NCI-H1436 (cell line): ENCODE results near the gene AMIGO1.

Source experiments
- DNase-seq: peaks from one replicate; lab custom pipeline; 2025; lab: John Stamatoyannopoulos, UW

AMIGO1 gene

GRCh38 chr1:109532365-109533136 lies 23.0 kb upstream of the AMIGO1 start:
- DNase-seq: peak; percentile 84

- DNase-seq: no peak
These were observed 22.4 kb upstream of the AMIGO1 start for GRCh38 chr1:109531826-109532364.

- no peak for DNase-seq
These were observed 21.9 kb upstream of the AMIGO1 start for GRCh38 chr1:109531380-109531779.

DNA sequence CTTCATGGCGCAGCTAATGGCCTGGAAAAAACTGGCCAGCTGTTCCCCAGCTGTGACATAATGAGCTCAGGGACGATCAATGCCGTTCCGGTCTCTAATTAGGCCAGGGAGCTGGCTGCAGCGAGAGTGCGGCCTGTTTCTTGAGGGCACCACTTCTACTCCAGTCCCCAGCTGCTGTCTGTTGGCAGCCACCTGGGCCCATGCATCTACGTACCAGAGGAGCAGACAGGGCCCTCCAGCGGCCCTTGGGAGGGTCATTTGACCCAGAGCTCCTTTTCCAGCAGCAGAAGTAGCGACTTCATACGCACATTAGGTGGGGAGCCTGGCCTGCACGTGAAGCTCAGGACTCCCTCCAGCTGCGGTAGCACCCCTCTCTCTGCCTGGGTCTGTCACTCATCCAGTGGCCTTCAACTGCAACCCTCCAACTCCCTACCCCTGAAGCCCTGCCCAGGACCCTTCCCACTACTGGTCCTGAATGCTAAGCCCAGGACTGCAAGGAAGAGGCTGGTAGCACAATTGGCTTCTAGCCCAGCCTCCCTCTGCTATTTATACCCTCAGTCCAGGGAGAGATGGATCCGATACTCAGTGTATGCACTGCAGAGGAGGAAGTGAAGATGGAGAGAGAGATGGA lies 21.0 kb upstream of the AMIGO1 start:
- peak; percentile 23 for DNase-seq

DNA sequence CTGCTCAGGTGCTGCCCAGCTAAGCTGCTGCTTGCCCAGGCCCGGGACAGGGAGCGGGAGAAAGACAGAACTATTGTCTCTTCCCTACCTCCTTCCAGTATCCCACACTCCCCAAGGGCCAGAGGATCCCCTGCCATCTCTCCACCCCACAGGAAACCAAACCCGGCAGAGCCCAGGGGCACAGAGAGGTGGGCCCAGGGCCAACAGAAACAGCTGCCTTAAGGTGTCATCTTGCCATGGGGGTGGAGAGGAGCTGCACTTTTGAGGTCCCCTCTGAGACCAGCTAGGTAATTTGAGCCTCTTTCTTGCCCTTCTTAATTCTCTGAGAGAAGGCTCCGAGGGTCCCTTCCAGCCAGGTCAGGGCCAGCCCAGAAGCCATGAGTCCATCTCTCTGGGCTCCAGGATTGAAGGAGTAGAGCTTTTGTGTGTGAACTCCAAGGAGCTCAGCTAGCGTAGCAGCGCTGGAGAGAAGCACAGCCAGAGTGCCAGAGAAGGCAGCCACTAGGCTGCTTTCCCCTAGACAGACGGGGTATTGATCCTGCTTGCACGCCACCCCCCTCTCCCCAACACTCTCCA lies 20.4 kb upstream of the AMIGO1 start:
- no peak for DNase-seq

DNA sequence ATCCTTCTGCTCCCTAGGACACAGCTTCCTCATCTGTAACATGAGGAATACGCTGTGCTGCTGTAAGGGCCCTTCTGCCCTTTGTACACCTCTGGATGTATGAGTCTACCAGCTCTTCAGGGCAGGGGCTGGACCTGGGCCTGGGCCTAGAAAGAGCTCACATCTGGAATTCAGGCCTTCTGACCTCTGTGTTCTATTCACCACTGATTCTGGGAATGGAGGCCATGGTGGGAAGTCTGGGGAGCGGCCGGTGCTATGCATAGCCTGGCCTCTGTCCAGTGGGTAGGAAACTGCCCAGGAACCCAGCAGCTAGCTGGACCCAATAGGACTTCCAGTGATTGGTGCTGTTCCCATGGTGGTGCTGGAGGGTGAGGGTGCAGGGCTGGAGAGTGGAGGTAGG lies 19.2 kb upstream of the AMIGO1 start:
- DNase-seq: no peak

- DNase-seq: no peak
These were observed 18.5 kb upstream of the AMIGO1 start for GRCh38 chr1:109527846-109528695.

DNA sequence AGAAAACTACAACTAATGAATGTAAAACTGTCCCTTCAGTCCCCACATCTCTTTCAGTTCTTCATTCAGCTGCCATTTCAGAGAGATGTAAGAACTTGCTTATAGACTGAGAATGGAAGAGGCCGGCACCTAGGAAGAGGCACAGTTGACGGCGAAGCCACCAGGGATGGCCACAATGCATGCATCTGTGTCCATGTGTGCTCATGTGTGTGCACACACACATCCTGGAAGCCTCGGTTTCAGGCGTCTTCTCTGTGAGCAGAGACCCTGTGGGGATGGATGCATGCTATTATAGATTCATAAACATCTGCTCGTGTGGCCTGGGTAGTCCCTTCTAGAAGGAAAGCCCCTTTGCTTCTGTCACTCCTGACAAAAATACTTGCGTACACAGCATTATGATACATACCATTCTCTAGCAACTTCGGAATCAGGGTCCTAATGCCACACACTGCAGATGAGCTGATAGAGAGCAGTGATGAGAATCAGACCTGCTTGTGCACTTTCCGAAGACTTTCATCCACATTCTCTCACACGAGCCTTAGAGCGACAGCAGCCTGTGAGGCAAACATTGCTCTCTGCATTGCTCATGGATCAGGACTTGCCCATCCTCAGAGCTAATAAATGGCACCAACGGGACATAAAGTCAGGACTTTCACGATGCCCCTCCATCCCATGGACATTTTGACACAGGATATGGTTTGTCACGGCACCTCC lies 17.7 kb upstream of the AMIGO1 start:
- no peak for DNase-seq

DNA sequence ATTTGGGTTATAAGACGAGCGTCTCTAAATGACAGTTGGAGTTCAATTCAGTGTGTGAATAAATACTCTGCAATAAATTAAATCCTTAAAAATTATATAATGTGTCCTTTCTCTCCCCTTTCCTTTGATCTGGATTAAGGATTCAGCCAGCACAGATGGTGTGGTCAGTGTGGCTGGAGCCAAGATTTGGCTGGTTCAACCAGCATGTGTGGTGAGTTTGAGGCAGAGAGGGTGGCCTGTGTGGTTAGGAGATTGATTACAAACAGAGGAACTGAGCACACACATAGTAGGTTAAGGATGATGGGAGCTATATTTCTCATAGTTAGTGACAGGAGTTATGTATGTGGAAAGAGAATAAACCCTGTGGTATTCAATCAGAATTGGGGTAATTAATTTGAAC lies 14.2 kb upstream of the AMIGO1 start:
- DNase-seq: no peak

- DNase-seq: no peak
These were observed 12.5 kb upstream of the AMIGO1 start for GRCh38 chr1:109522026-109522425.

- no peak for DNase-seq
These were observed 11.8 kb upstream of the AMIGO1 start for GRCh38 chr1:109521002-109521951.

GRCh38 chr1:109517337-109517736 lies 7.8 kb upstream of the AMIGO1 start:
- no peak for DNase-seq

DNA sequence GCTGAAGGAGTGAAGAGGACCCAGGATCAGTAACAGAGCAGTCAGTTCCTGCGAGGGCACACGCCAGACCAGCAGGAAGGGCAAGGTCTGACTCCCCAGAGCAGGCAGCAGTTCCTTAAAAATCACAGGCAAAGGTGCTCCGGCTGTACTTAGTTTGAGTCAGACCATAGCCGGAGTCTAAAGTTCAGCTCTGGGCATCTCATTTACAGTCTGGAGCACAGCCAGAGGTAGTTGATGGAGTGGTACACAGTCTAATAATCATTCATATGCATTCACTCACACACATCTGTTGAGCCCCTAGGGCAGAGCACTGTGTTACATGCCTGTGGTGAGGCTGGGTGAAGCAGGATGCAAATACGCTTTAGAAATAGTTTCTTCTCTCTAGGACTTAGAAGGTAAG lies 7.3 kb upstream of the AMIGO1 start:
- DNase-seq: no peak

GRCh38 chr1:109514846-109515245 lies 5.3 kb upstream of the AMIGO1 start:
- DNase-seq: no peak

DNA sequence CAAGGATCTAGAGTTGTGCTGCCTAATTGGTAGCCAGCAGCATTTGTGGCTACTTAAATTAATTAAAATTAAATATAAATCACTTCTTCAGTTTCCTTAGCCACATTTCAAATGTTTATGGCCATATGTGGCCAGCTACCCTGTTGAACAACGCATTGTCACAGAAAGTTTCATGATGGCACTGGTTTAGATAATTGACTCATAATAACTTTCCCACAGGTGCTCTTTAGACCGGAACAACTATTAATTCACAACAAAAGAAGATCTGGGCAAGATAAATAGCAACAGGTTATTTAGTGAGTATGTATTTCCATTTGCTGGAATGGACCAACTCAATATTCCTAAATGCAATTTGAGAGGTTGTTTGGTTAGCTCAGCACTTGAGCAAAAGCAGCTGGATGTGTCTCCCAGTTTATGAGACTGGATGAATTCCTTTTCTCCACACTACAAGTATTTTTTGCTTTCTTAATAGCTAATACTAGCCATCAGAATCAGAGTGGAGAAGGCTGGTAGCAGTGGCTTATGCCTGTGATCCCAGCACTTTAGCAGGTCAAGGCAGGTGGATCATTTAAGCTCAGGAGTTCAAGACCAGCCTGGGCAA lies 3.7 kb upstream of the AMIGO1 start:
- no peak for DNase-seq

- DNase-seq: no peak
These were observed 703 bp downstream of the AMIGO1 start for GRCh38 chr1:109508873-109509175.

GRCh38 chr1:109508001-109508872 lies 1.3 kb downstream of the AMIGO1 start:
- no peak for DNase-seq

- no peak for DNase-seq
These were observed 4.6 kb downstream of the AMIGO1 start for GRCh38 chr1:109504974-109505373.

DNA sequence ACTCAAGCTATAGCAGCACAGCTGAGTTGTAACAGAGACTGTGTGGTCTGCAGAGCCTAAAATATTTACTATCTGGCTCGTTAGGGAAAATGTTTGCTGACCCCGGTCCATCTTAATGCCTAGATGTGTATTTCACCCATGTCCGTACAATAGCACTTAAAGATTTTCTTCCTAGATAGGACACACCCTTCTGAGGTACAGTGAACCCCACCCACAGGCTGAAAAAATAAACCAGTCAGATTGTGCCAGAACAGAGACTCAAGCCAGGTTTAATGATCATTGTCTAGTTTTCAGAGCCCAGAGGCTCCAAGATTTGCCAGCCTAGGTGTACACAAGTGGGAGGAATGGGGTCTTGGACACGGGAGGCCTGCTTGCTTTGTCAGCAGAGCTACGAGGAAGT lies 5.6 kb downstream of the AMIGO1 start:
- DNase-seq: no peak
